ENCODE measurements around the gene BBS4. TPM values are rescaled to one million over a fixed set of nuclear protein-coding genes. Genes with fewer than 3 reads are reported as not detected.

The BBS4 gene
- total and polyA plus RNA-seq, 2 donors (not counting 3 experiments of a cell fraction or from before 2014, with no cell fraction given), result 6.8 to 7.5 TPM

GRCh38 chr15:72749700-72750099, 63.7 kb downstream of the BBS4 start:
- no TSS peak for BruUV-seq (replicated peaks)
- CTCF ChIA-PET, result interaction anchor here (2.3 to 6.9 kb wide), 2 partner anchors 10 to 27 kb away, joined by 8 to 46 read pairs; no protein-coding TSS in a partner anchor
- H3K36me3 ChIP-seq (ENCODE audit: control insufficient read depth in 2 of 2, extremely low read depth in 1 of 2, insufficient read depth in 2 of 2, low read length in 2 of 2), result no peaks in the 10 kb centered on the region

GRCh38 chr15:72751751-72752455, 65.9 kb downstream of the BBS4 start:
- no peaks in the 10 kb centered on the region for H3K9me3 ChIP-seq (replicated peaks; ENCODE audit: control insufficient read depth, insufficient read depth, low read length)
- no peaks in the 10 kb centered on the region for H4K20me1 ChIP-seq (replicated peaks; ENCODE audit: control insufficient read depth, extremely low read depth, insufficient read depth, low read length)
- H3K4me1 ChIP-seq (ENCODE audit: control insufficient read depth, extremely low read depth, insufficient read depth, low read length), result peaks cover 5% of the 10 kb centered on the region
- intact Hi-C loops (cut with micrococcal nuclease) (no loop called here), dilution Hi-C loops (cut with MboI; ENCODE audit: extremely low pct_ligation_motif_present, low sequenced_read_pairs) (no loop called here)
- no peaks in the 10 kb centered on the region for H3K9me1 ChIP-seq (replicated peaks; ENCODE audit: control insufficient read depth, extremely low read depth, insufficient read depth, low read length)
- no peak overlapping the region for H3K9ac ChIP-seq (replicated peaks; ENCODE audit: extremely low read depth, insufficient read depth, low read length)
- no peaks in the 10 kb centered on the region for H3K27me3 ChIP-seq (ENCODE audit: control insufficient read depth in 2 of 2, insufficient read depth in 2 of 2, low read length in 2 of 2)
- no peak for DNase-seq (ENCODE audit: low read depth, low spot score)
- ChIA-PET CTCF (interaction anchor here (1.0 to 6.9 kb wide), 3 partner anchors 12 to 29 kb away, joined by 3 to 46 read pairs (median 4); no protein-coding TSS in a partner anchor), POLR2A (no interaction called here)
- TF ChIP-seq POLR2AphosphoS5 (IDR thresholded peaks at IDR 0.05; ENCODE audit: insufficient read depth, low read depth, low read length) (no peak), MAX (IDR thresholded peaks at IDR 0.05; ENCODE audit: insufficient read depth, insufficient read length) (no peak), FOS (IDR thresholded peaks at IDR 0.05; ENCODE audit: borderline replicate concordance, insufficient read depth, low read length) (no peak), MYC (IDR thresholded peaks at IDR 0.05; ENCODE audit: low read depth, low read length) (no peak), POLR2A (IDR thresholded peaks at IDR 0.05; ENCODE audit: low read depth, low read length) (no peak), EZH2 (IDR thresholded peaks at IDR 0.05; ENCODE audit: borderline replicate concordance, low read depth, low read length, severe bottlenecking) (no peak), GATA2 (IDR thresholded peaks at IDR 0.05; ENCODE audit: insufficient read depth, insufficient read length, low read depth, low read length) (no peak), JUN (IDR thresholded peaks at IDR 0.05; ENCODE audit: borderline replicate concordance, insufficient read depth, insufficient read length, low read depth) (no peak), CTCF (IDR thresholded peaks at IDR 0.05; ENCODE audit: extremely low read depth in 1 of 2, insufficient read depth in 1 of 2, low read depth in 1 of 2, low read length in 2 of 2) (no peak)
- no peak overlapping the region for H2AFZ ChIP-seq (ENCODE audit: low read depth, low read length)
- no peak overlapping the region for H3K27ac ChIP-seq (ENCODE audit: insufficient read depth, low read depth, low read length)
- peaks cover 0 to 10% of the 10 kb centered on the region in 2 experiments for H3K36me3 ChIP-seq (ENCODE audit: control insufficient read depth in 2 of 2, extremely low read depth in 1 of 2, insufficient read depth in 2 of 2, low read length in 2 of 2)
- no peak overlapping the region for H3K4me3 ChIP-seq (replicated peaks in 1 of 3; ENCODE audit: insufficient read depth in 1 of 3, low read depth in 1 of 3, low read length in 3 of 3)
- peak; percentile 76 for FAIRE-seq
- TSS peak; percentile 33 for BruUV-seq (replicated peaks)
- H3K4me2 ChIP-seq (ENCODE audit: insufficient read depth, low read length), result no peak overlapping the region
- H3K79me2 ChIP-seq (ENCODE audit: control insufficient read depth, insufficient read depth, low read length), result no peaks in the 10 kb centered on the region

More at GRCh38 chr15:72749700-72750099, 63.7 kb downstream of the BBS4 start:
- no peak overlapping the region for H3K27ac ChIP-seq (ENCODE audit: insufficient read depth, low read depth, low read length)
- no peaks in the 10 kb centered on the region for H4K20me1 ChIP-seq (replicated peaks; ENCODE audit: control insufficient read depth, extremely low read depth, insufficient read depth, low read length)
- H3K4me2 ChIP-seq (ENCODE audit: insufficient read depth, low read length), result no peak overlapping the region
- TF ChIP-seq POLR2AphosphoS5 (IDR thresholded peaks at IDR 0.05; ENCODE audit: insufficient read depth, low read depth, low read length), result no peak
- TF ChIP-seq EZH2 (IDR thresholded peaks at IDR 0.05; ENCODE audit: borderline replicate concordance, low read depth, low read length, severe bottlenecking), result no peak
- TF ChIP-seq JUN (IDR thresholded peaks at IDR 0.05; ENCODE audit: borderline replicate concordance, insufficient read depth, insufficient read length, low read depth), result no peak
- TF ChIP-seq GATA2 (IDR thresholded peaks at IDR 0.05; ENCODE audit: insufficient read depth, insufficient read length, low read depth, low read length), result no peak
- intact Hi-C loops (cut with micrococcal nuclease), result no loop called here
- POLR2A ChIA-PET, result no interaction called here
- no peak overlapping the region for H3K4me3 ChIP-seq (replicated peaks in 1 of 3; ENCODE audit: insufficient read depth in 1 of 3, low read depth in 1 of 3, low read length in 3 of 3)
- dilution Hi-C loops (cut with MboI; ENCODE audit: extremely low pct_ligation_motif_present, low sequenced_read_pairs), result no loop called here
- H3K4me1 ChIP-seq (ENCODE audit: control insufficient read depth, extremely low read depth, insufficient read depth, low read length), result peaks cover 5% of the 10 kb centered on the region
- no peak overlapping the region for H2AFZ ChIP-seq (ENCODE audit: low read depth, low read length)
- H3K9ac ChIP-seq (replicated peaks; ENCODE audit: extremely low read depth, insufficient read depth, low read length), result no peak overlapping the region
- FAIRE-seq, result no peak
- DNase-seq (ENCODE audit: low read depth, low spot score), result no peak
- H3K9me3 ChIP-seq (replicated peaks; ENCODE audit: control insufficient read depth, insufficient read depth, low read length), result no peaks in the 10 kb centered on the region
- no peaks in the 10 kb centered on the region for H3K9me1 ChIP-seq (replicated peaks; ENCODE audit: control insufficient read depth, extremely low read depth, insufficient read depth, low read length)
- H3K27me3 ChIP-seq (ENCODE audit: control insufficient read depth in 2 of 2, insufficient read depth in 2 of 2, low read length in 2 of 2), result no peaks in the 10 kb centered on the region
- H3K79me2 ChIP-seq (ENCODE audit: control insufficient read depth, insufficient read depth, low read length), result no peaks in the 10 kb centered on the region
